Prostate gland (tissue), 2 donors: ENCODE measurements around the gene PET100.

Experiments
- POLR2A ChIP-seq: fragments of 450-650 bp; IDR thresholded peaks from one replicate; pipeline ENCODE4 v1.6.1; 2016; ENCODE audit warnings: antibody characterized with exemption, mild to moderate bottlenecking
- TF ChIP-seq, protein P1 (sequence below), 4 experiments: fragments of 200-600 bp in 2 of 4; fragments of 450-650 bp in 2 of 4; sonication (generic) in 2 of 4; IDR thresholded peaks; 1 replicate in 3 of 4; 2 replicates in 1 of 4; pipeline ENCODE4 v1.5.1; 2016 to 2019; ENCODE audit warnings: antibody characterized with exemption in 4 of 4, mild to moderate bottlenecking in 2 of 4, moderate library complexity in 2 of 4

DNA sequence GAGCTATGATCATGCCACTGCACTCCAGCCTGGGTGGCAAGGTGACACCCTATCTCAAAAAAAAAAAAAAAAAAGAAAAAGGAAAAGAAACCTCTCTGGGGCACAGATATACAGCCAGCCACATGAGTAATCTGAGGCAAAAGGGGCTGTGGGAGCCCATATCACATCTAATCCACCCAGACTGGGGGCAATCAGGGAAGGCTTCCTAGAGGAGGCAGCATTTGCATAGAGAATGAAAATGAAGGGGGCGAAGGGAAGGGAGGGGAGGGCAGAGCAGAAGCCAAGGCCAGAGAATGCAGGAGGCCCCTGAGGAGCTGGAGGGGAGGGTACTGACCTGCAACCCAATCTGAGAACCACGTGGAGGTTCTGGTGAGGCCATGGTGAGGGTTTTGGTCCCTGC is 20.6 kb downstream of the PET100 start:
- TF ChIP-seq, protein P1, sequence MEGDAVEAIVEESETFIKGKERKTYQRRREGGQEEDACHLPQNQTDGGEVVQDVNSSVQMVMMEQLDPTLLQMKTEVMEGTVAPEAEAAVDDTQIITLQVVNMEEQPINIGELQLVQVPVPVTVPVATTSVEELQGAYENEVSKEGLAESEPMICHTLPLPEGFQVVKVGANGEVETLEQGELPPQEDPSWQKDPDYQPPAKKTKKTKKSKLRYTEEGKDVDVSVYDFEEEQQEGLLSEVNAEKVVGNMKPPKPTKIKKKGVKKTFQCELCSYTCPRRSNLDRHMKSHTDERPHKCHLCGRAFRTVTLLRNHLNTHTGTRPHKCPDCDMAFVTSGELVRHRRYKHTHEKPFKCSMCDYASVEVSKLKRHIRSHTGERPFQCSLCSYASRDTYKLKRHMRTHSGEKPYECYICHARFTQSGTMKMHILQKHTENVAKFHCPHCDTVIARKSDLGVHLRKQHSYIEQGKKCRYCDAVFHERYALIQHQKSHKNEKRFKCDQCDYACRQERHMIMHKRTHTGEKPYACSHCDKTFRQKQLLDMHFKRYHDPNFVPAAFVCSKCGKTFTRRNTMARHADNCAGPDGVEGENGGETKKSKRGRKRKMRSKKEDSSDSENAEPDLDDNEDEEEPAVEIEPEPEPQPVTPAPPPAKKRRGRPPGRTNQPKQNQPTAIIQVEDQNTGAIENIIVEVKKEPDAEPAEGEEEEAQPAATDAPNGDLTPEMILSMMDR (IDR thresholded peaks at IDR 0.05): no peak
- TF ChIP-seq POLR2A: no peak
